IPS-NIHi11 (cell line): Measurements from ENCODE around the gene SEMA3A.

ENCODE experiments used
- DNase-seq: peaks from one replicate; pipeline ENCODE4 v3.0.0; 2012; ENCODE audit warnings: mixed read lengths, low spot score

Gene SEMA3A

GRCh38 chr7:83930262-83930661 is 264.3 kb downstream of the SEMA3A start:
- no peak for DNase-seq

- DNase-seq = no peak
Measured at GRCh38 chr7:83925860-83926259, 268.7 kb downstream of the SEMA3A start.

GRCh38 chr7:83921941-83922607 is 272.5 kb downstream of the SEMA3A start:
- DNase-seq = no peak

GRCh38 chr7:83921271-83921940 is 273.2 kb downstream of the SEMA3A start:
- DNase-seq = no peak

- no peak for DNase-seq
Measured at GRCh38 chr7:83918142-83918541, 276.4 kb downstream of the SEMA3A start.

GRCh38 chr7:83913174-83913573 is 281.4 kb downstream of the SEMA3A start:
- no peak for DNase-seq

- DNase-seq = no peak
Measured at GRCh38 chr7:83908526-83908925, 286.1 kb downstream of the SEMA3A start.
